Esophagus muscularis mucosa (tissue), 4 donors: ENCODE data around the gene TLK2.
"Not testable (repeated sequence)": the region's sequence is repeated elsewhere in the genome, so short reads cannot be mapped to it uniquely, and the experiment has no call there.

ENCODE experiments used
- EP300 ChIP-seq: sonication (generic); formaldehyde crosslinking; IDR thresholded peaks from one replicate; pipeline ENCODE4 v1.6.1; 2017; ENCODE audit warnings: antibody characterized with exemption
- POLR2A ChIP-seq: fragments of 450-650 bp; IDR thresholded peaks from one replicate; pipeline ENCODE4 v1.6.1; 2017; ENCODE audit warnings: antibody characterized with exemption, moderate library complexity, mild to moderate bottlenecking, low read depth
- TF ChIP-seq, protein P1 (sequence below), 3 experiments: fragments of 200-600 bp in 2 of 3; fragments of 450-650 bp in 1 of 3; sonication (generic) in 2 of 3; IDR thresholded peaks; one replicate each; pipeline ENCODE4 v1.5.1; 2017 to 2019; ENCODE audit warnings: antibody characterized with exemption in 3 of 3, mild to moderate bottlenecking in 2 of 3, moderate library complexity in 1 of 3

- TF ChIP-seq, protein P1, sequence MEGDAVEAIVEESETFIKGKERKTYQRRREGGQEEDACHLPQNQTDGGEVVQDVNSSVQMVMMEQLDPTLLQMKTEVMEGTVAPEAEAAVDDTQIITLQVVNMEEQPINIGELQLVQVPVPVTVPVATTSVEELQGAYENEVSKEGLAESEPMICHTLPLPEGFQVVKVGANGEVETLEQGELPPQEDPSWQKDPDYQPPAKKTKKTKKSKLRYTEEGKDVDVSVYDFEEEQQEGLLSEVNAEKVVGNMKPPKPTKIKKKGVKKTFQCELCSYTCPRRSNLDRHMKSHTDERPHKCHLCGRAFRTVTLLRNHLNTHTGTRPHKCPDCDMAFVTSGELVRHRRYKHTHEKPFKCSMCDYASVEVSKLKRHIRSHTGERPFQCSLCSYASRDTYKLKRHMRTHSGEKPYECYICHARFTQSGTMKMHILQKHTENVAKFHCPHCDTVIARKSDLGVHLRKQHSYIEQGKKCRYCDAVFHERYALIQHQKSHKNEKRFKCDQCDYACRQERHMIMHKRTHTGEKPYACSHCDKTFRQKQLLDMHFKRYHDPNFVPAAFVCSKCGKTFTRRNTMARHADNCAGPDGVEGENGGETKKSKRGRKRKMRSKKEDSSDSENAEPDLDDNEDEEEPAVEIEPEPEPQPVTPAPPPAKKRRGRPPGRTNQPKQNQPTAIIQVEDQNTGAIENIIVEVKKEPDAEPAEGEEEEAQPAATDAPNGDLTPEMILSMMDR (IDR thresholded peaks at IDR 0.05), result not testable (repeated sequence)
- TF ChIP-seq EP300, POLR2A: not testable (repeated sequence)
Observed at GRCh38 chr17:62490990-62491389, 12.4 kb downstream of the TLK2 start.
